GM10248 (cell line): ENCODE data around the gene RHOBTB1.
A peak's percentile ranks its signal among the peaks of the same experiment; 100 is the strongest.

Source experiments
- CTCF ChIA-PET: fragments of 300-600 bp; sonication (Branson Sonifier 250); formaldehyde crosslinking; extraction: SDS; loops from one replicate; lab custom pipeline; 2021; ENCODE audit warnings: antibody characterized with exemption; lab: Yijun Ruan, JAX
- POLR2A ChIA-PET: fragments of 350-650 bp; sonication (Branson Sonifier 250); formaldehyde crosslinking; extraction: SDS; loops from one replicate; lab custom pipeline; 2020; ENCODE audit warnings: antibody characterized with exemption; lab: Yijun Ruan, JAX
- DNase-seq: peaks from one replicate; pipeline ENCODE4 v3.0.0; 2012; ENCODE audit errors: extremely low spot score
- TF ChIP-seq, protein P1 (sequence below): IDR thresholded peaks from 2 replicates; pipeline ENCODE4 v1.5.1; 2012; ENCODE audit warnings: mild to moderate bottlenecking, low read depth; ENCODE audit errors: extremely low read depth, missing control alignments, control extremely low read depth

Gene RHOBTB1

DNA sequence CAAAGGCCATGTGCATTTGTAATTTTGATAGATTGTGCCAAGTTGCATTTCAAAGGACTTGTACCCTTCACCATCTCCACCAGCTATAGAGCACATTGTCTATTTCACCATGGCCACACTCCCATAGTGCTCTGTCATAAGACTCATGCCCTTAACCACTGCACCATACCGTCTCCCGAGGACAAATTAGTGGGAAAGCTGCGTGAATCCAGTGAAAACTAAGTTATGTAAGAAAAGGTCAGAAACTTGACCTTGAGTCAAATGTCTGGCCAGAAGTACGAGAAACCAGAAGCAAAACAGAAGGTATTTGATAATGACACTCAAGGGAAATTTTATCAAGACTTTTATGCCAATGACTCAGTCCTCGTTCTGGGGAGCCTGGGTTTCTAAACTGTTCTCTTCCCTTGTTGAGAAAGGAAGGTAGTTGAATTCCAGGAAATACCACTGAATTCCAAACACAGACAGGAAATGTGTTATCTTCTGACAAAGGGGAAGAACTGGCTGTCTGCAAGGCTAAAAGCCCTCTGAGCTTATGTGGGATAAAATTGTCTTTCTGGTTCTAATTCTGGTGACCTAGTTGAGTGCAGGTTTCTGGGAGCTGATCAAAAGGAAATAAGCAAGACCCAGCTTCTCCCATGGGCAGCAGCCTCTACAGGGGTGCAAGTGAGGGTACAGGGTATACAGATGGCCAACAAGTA lies 116.0 kb downstream of the RHOBTB1 start:
- CTCF ChIA-PET: interaction anchor here (0.7 to 2.0 kb wide), 2 partner anchors 9 to 11 kb away, joined by 3 to 7 read pairs; no protein-coding TSS in a partner anchor
- POLR2A ChIA-PET: no interaction called here
- no peak for DNase-seq
- TF ChIP-seq, protein P1, sequence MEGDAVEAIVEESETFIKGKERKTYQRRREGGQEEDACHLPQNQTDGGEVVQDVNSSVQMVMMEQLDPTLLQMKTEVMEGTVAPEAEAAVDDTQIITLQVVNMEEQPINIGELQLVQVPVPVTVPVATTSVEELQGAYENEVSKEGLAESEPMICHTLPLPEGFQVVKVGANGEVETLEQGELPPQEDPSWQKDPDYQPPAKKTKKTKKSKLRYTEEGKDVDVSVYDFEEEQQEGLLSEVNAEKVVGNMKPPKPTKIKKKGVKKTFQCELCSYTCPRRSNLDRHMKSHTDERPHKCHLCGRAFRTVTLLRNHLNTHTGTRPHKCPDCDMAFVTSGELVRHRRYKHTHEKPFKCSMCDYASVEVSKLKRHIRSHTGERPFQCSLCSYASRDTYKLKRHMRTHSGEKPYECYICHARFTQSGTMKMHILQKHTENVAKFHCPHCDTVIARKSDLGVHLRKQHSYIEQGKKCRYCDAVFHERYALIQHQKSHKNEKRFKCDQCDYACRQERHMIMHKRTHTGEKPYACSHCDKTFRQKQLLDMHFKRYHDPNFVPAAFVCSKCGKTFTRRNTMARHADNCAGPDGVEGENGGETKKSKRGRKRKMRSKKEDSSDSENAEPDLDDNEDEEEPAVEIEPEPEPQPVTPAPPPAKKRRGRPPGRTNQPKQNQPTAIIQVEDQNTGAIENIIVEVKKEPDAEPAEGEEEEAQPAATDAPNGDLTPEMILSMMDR: no peak

DNA sequence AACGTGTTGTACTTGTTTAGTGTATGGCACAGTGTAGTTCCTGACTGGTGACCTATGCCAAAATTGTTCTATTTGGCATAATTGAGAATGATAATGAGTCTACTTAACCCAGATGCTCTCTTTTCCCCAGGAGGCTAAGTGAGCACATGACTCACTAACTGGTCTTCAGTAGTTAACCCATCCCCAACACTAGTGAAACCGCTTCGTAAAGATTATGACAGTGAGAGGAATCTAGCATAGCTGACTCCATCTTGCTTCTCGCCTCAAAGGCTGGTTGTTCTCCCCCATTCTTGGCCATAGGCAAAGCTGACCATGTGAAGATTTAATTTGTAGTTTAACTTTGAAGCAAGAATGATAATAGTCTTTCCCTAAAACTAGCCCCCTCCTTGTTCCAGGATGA lies 118.5 kb downstream of the RHOBTB1 start:
- DNase-seq: no peak
- CTCF ChIA-PET: interaction anchor here (1.4 to 1.6 kb wide), 2 partner anchors 8 to 9 kb away, joined by 4 to 6 read pairs; no protein-coding TSS in a partner anchor
- POLR2A ChIA-PET: no interaction called here
- TF ChIP-seq, protein P1: no peak

DNA sequence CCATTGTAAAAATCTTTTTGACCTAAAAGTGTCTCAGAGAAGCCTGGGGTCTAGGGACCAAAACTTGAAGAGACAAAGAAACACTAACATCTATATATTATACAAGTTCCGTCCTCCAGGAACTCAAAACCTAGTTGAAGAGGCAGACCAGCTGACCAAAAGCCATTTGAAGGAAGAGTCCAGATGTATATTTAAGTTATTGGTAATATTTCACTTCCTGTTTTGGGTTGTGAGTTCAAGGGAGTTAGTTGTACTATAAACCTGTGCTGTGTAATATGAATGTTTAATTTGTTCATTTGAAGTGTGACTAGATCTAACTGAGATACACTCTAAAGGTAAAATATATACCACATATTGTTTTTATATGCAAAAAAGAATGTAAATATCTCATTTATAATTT lies 120.7 kb downstream of the RHOBTB1 start:
- TF ChIP-seq, protein P1: no peak
- POLR2A ChIA-PET: no interaction called here
- no peak for DNase-seq
- CTCF ChIA-PET: interaction anchor here (1.2 to 1.5 kb wide), 2 partner anchors 8 to 104 kb away, joined by 3 to 5 read pairs; no protein-coding TSS in a partner anchor

DNA sequence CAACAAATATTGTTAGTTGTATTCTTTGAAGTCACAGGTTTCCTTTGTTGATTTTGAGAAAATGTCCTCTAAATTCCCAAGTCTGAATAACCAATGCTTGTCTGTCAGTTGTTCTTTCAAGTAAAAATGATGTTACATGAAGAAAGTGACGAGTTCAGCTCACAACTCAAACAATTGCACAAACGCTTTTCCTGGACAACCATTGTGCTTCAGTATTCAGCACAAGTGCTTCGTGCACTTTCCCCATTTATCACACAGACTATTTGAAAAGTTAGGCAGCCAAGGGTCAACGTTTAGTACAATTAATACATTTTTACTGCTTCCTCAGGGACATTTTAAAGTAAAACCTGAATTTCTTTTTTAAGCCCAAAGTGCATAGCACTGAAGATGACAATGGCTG lies 121.2 kb downstream of the RHOBTB1 start:
- CTCF ChIA-PET: no interaction called here
- TF ChIP-seq, protein P1: no peak
- POLR2A ChIA-PET: no interaction called here
- no peak for DNase-seq

DNA sequence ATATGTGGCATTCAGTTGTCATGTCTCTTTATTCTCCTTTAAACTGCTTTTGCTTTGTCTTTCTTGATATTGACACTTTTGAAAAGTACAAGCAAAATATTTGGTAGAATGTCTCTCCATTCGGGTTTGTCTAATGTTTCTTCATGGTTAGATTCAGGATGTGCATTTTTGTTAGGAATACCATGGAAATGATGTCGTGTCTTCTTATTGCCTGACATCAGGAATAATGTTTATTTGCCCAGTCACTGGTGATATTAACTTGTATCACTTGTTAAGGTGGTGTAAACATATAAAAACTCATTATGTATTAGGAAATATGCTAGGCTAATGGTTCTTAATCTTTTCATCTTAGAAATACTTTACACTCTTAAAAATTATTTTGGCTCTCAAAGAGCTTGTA lies 122.3 kb downstream of the RHOBTB1 start:
- ChIA-PET CTCF (no interaction called here), POLR2A (no interaction called here)
- no peak for DNase-seq
- TF ChIP-seq, protein P1: no peak

DNA sequence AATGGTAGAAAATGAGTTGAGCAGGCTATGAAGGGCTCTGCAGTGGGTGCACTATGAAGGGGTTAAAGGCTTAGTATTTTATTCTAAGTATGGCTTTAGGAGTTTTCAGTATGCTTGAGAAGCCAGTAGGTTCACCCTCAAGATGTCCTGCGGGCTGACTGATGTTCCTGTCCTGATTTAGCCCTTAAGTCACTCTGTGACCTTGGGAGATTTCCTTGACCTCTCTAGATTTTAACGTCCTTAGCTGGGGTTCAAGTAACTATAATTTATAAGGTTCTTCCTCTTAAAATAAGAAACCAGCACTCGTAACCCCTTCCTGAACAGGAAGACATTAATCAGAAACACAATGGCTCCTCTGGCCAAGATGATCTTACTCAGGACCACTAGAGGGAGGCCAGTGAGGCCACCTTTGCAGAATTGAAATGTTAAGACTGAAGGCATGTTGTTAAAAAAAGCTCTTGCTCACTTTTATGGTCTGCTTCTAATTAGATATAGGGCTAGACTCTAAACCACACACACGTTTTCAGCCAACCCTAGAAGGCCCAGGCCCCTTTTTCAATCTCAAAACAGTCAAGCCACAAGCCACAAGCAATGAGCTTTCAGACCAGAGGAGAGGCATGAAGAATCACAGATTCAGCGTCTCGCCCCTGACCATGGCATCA lies 123.8 kb downstream of the RHOBTB1 start:
- ChIA-PET CTCF (interaction anchor here (0.8 to 3.5 kb wide), 4 partner anchors 25 to 144 kb away, joined by 3 to 15 read pairs (median 7); no protein-coding TSS in a partner anchor), POLR2A (interaction anchor here (1.6 kb wide), 1 partner anchor 15 kb away, joined by 3 read pairs; no protein-coding TSS in a partner anchor)
- DNase-seq: no peak
- TF ChIP-seq, protein P1: peak; percentile 32
